RWPE2 (cell line): ENCODE data around the gene TRIM56.

Experiments used
- ATAC-seq: fragments of 200-7000 bp; cut with Tn5 transposase; 3 replicates; pipeline ENCODE4 v1.9.1; 2021; ENCODE audit warnings: low read depth
- DNase-seq: peaks from one replicate; pipeline ENCODE4 v3.0.0-alpha.2; 2020; ENCODE audit warnings: low spot score
- H3K27ac ChIP-seq: fragments of 450-650 bp; 2 replicates; pipeline ENCODE4 v1.5.1; 2017; ENCODE audit warnings: mild to moderate bottlenecking; ENCODE audit not compliant: poor library complexity, severe bottlenecking
- H3K27me3 ChIP-seq: fragments of 250-450 bp; sonication (Bioruptor Pico); 2 replicates; pipeline ENCODE4 v1.5.1; 2021; ENCODE audit warnings: mild to moderate bottlenecking, moderate library complexity; ENCODE audit not compliant: insufficient read depth, poor library complexity, severe bottlenecking
- H3K36me3 ChIP-seq: fragments of 250-450 bp; sonication (Bioruptor Pico); 2 replicates; pipeline ENCODE4 v1.5.1; 2020; ENCODE audit warnings: low read depth, mild to moderate bottlenecking, moderate library complexity
- H3K4me1 ChIP-seq: fragments of 250-450 bp; sonication (Bioruptor Pico); 2 replicates; pipeline ENCODE4 v1.5.1; 2021; ENCODE audit warnings: mild to moderate bottlenecking, moderate library complexity; ENCODE audit not compliant: insufficient read depth, poor library complexity, severe bottlenecking
- H3K4me3 ChIP-seq: fragments of 250-450 bp; sonication (Bioruptor Pico); 2 replicates; pipeline ENCODE4 v1.5.1; 2021; ENCODE audit warnings: mild to moderate bottlenecking, moderate library complexity; ENCODE audit not compliant: severe bottlenecking
- H3K9me3 ChIP-seq: fragments of 250-450 bp; sonication (Bioruptor Pico); 2 replicates; pipeline ENCODE4 v1.5.1; 2021; ENCODE audit warnings: mild to moderate bottlenecking, moderate library complexity; ENCODE audit not compliant: severe bottlenecking
- TF ChIP-seq, protein P1 (sequence below): fragments of 450-650 bp; IDR thresholded peaks from one replicate; pipeline ENCODE4 v1.5.1; 2017; ENCODE audit warnings: mild to moderate bottlenecking, moderate library complexity; ENCODE audit not compliant: poor library complexity, severe bottlenecking

The TRIM56 gene

DNA sequence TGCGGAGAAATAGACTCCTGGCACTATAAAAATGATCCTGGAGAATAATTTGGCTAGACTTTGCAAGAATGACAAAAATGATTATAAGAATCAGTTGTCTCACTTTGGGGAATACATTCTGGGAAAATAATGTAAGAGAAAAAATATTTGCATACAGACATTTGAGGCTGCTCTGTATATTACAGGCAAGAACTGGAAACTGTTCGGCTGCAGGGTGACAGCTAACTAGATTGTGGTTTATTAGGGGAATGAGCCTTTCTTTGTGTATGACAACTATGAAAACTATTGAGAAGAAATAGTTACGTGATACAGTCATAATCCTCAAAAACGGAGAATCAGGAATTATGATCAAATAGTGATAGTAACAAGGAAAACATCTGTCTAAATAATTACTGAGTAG lies 8.6 kb downstream of the TRIM56 start:
- Histone ChIP-seq H3K27me3 (no peaks in the 10 kb centered on the region), H3K9me3 (no peaks in the 10 kb centered on the region), H3K27ac (peak overlapping the region; percentile 74), H3K4me1 (peaks cover 13% of the 10 kb centered on the region), H3K36me3 (peaks cover 17% of the 10 kb centered on the region), H3K4me3 (no peak overlapping the region)
- TF ChIP-seq, protein P1, sequence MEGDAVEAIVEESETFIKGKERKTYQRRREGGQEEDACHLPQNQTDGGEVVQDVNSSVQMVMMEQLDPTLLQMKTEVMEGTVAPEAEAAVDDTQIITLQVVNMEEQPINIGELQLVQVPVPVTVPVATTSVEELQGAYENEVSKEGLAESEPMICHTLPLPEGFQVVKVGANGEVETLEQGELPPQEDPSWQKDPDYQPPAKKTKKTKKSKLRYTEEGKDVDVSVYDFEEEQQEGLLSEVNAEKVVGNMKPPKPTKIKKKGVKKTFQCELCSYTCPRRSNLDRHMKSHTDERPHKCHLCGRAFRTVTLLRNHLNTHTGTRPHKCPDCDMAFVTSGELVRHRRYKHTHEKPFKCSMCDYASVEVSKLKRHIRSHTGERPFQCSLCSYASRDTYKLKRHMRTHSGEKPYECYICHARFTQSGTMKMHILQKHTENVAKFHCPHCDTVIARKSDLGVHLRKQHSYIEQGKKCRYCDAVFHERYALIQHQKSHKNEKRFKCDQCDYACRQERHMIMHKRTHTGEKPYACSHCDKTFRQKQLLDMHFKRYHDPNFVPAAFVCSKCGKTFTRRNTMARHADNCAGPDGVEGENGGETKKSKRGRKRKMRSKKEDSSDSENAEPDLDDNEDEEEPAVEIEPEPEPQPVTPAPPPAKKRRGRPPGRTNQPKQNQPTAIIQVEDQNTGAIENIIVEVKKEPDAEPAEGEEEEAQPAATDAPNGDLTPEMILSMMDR: no peak
- peak; percentile 85 for ATAC-seq
- no peak for DNase-seq

DNA sequence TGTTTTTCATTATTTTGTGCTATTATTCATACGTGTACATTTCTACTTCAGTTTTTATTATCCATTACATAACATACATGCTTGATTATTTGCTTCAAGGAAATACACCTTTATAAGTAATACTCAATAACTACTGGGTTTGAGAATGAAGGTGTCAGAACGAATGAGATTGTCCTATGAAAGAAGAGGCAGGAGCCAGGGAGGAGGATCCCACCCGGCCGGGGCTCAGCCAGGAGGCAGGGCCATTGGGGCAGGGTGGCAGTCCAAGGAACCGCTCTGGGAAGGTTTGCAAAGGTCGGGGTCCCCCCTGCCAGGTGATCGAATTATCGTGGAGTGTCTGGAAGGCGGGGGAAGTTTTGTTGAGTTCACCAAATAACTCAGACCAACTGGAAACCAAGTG lies 9.1 kb downstream of the TRIM56 start:
- Histone ChIP-seq H3K27ac (peak overlapping the region; percentile 74), H3K4me3 (no peak overlapping the region), H3K27me3 (no peaks in the 10 kb centered on the region)

GRCh38 chr7:101094791-101095375 lies 9.6 kb downstream of the TRIM56 start:
- H3K4me1 ChIP-seq: peaks cover 18% of the 10 kb centered on the region
- H3K4me3 ChIP-seq: no peak overlapping the region
- peak overlapping the region; percentile 74 for H3K27ac ChIP-seq
- no peaks in the 10 kb centered on the region for H3K27me3 ChIP-seq
- DNase-seq: no peak
- no peak for ATAC-seq
- TF ChIP-seq, protein P1: peak; percentile 47
- H3K36me3 ChIP-seq: peaks cover 7% of the 10 kb centered on the region
- no peaks in the 10 kb centered on the region for H3K9me3 ChIP-seq

More for the DNA sequence above, 9.1 kb downstream of the TRIM56 start:
- peaks cover 12% of the 10 kb centered on the region for H3K36me3 ChIP-seq
- DNase-seq (no peak), ATAC-seq (no peak)
- TF ChIP-seq, protein P1: no peak
- H3K4me1 ChIP-seq: peaks cover 13% of the 10 kb centered on the region
- H3K9me3 ChIP-seq: no peaks in the 10 kb centered on the region

- Histone ChIP-seq H3K4me3 (no peak overlapping the region), H3K36me3 (no peaks in the 10 kb centered on the region), H3K4me1 (peaks cover 26% of the 10 kb centered on the region), H3K27ac (peak overlapping the region; percentile 84), H3K9me3 (no peaks in the 10 kb centered on the region), H3K27me3 (no peaks in the 10 kb centered on the region)
- DNase-seq (no peak), ATAC-seq (no peak)
- TF ChIP-seq, protein P1: no peak
These were observed 11.2 kb downstream of the TRIM56 start for GRCh38 chr7:101096331-101096956.

GRCh38 chr7:101096957-101097347 lies 11.7 kb downstream of the TRIM56 start:
- TF ChIP-seq, protein P1: no peak
- ATAC-seq (no peak), DNase-seq (no peak)
- Histone ChIP-seq H3K27me3 (no peaks in the 10 kb centered on the region), H3K4me1 (peaks cover 26% of the 10 kb centered on the region), H3K4me3 (no peak overlapping the region), H3K27ac (peak overlapping the region; percentile 84), H3K9me3 (no peaks in the 10 kb centered on the region), H3K36me3 (no peaks in the 10 kb centered on the region)
